Right cardiac atrium (tissue), 5 donors: ENCODE measurements around the gene CELF4. TPM values are rescaled to one million over a fixed set of nuclear protein-coding genes. Genes with fewer than 3 reads are reported as not detected.

Experiments
- ATAC-seq, 2 donors: fragments of 200-7000 bp; cut with Tn5 transposase; one replicate each; pipeline versions ENCODE4 v1.8.0 to v1.9.1; 2020; ENCODE audit warnings: moderate library complexity in 2 of 2, mild to moderate bottlenecking in 1 of 2
- DNase-seq, 3 donors: peaks; one replicate each; pipeline ENCODE4 v3.0.0-alpha.2; 2020
- H3K27ac ChIP-seq: one replicate; pipeline ENCODE4 v1.5.1; 2013; ENCODE audit warnings: mild to moderate bottlenecking, low read length, control low read depth, moderate library complexity
- H3K27me3 ChIP-seq: one replicate; pipeline ENCODE4 v1.6.1; 2013; ENCODE audit not compliant: control insufficient read depth, insufficient read depth
- H3K4me1 ChIP-seq: one replicate; pipeline ENCODE4 v1.6.1; 2013; ENCODE audit warnings: low read length; ENCODE audit not compliant: control insufficient read depth, insufficient read depth
- H3K4me3 ChIP-seq: one replicate; pipeline ENCODE4 v1.5.1; 2013; ENCODE audit warnings: low read length, control low read depth
- H3K9me3 ChIP-seq: one replicate; pipeline ENCODE4 v1.6.1; 2013; ENCODE audit warnings: low read length; ENCODE audit not compliant: control insufficient read depth
- WGBS: extraction: QIAGEN DNeasy Blood & Tissue Kit; methylation state at CpG from one replicate; pipeline ENCODE4 v1.1.7; 2013; 5-methylcytosine and 5-hydroxymethylcytosine counted together
- intact Hi-C, 4 donors: fragments of 100-400 bp; cut with DNase I; formaldehyde crosslinking; loops; one replicate each; pipeline versions ENCODE4 v1.11.0 to v1.14.0; 2022 to 2023
- polyA plus RNA-seq: library from polyadenylated mRNA; stranded (reverse); fragments of 200-250 nt; gene quantifications from one replicate; pipeline ENCODE4 v1.2.3, GENCODE V29; 2013
- total RNA-seq, 4 donors: library from RNA; stranded (reverse); fragmentation: NEBNext Ultra II Directional; extraction: Animal tissue kit (Norgen Biotek cat#: 25700); gene quantifications; one replicate each; pipeline ENCODE4 v1.2.1, GENCODE V29; 2021
- donor health status: healthy with polysubstance abuse.
- donor health status: DM: no; HTN: yes; CAD: no.
- donor health status: DM: no; HTN: no; CAD: no.
- donor health status: DM: no; HTN: yes; CAD: no; lungs with severe emphysema.
- donor health status: DM: yes; HTN: yes; CAD: no.

Gene CELF4
- total and polyA plus RNA-seq, 5 donors = 0.79 to 1.4 (median 1.1) TPM

- H3K4me1 ChIP-seq = no peaks in the 10 kb centered on the region
- intact Hi-C loops = no loop called here
- no peaks in the 10 kb centered on the region for H3K9me3 ChIP-seq
- no peak for DNase-seq
- 65% methylated on average over 19 of the region's 19 CpGs for WGBS
- no peak overlapping the region for H3K27ac ChIP-seq
- H3K4me3 ChIP-seq = no peak overlapping the region
- H3K27me3 ChIP-seq = no peaks in the 10 kb centered on the region
- ATAC-seq = no peak
Observed at GRCh38 chr18:37521510-37522465, 43.8 kb downstream of the CELF4 start.

GRCh38 chr18:37520508-37520907 is 45.1 kb downstream of the CELF4 start:
- Histone ChIP-seq H3K27me3 (no peaks in the 10 kb centered on the region), H3K4me3 (no peak overlapping the region), H3K27ac (no peak overlapping the region), H3K9me3 (no peaks in the 10 kb centered on the region), H3K4me1 (no peaks in the 10 kb centered on the region)
- ATAC-seq = no peak
- DNase-seq = no peak
- intact Hi-C loops = no loop called here
- 85% methylated on average over 3 of the region's 3 CpGs for WGBS

DNA sequence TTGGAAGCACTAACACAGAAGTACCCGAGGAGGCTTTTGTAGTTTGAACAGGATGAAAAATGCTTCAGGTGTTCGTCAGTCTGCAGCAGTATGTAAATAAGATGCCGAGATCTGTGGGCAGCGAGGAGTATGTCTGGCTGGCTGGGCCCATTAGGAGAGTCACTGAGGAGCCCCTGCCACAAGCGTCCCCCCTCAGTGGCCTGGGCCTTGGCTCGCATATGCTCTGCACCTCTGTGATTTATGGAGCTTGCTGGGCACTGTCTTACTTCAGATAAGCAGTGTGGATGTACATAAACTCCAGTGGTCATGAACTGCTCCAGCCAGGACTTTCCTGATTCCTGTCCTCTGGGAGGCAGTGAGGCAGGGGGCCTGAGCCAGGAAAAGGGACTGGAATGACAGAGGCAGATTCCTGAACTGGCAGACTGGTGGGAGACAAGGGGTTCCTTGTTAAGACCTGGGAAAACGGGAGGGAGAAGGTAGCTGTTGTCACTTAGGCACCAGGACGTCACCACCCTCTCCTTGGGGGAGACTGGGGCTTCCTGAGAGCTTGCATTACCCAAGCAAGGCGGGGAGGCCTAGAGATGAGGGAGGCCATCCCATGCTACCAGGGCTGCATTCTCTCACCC is 46.0 kb downstream of the CELF4 start:
- Histone ChIP-seq H3K27ac (no peak overlapping the region), H3K27me3 (no peaks in the 10 kb centered on the region), H3K4me1 (no peaks in the 10 kb centered on the region), H3K4me3 (no peak overlapping the region), H3K9me3 (no peaks in the 10 kb centered on the region)
- DNase-seq (no peak), ATAC-seq (no peak)
- intact Hi-C loops = no loop called here
- WGBS = 73% methylated on average over 9 of the region's 9 CpGs

- WGBS = 63% methylated on average over 5 of the region's 5 CpGs
- intact Hi-C loops = no loop called here
- ATAC-seq (no peak), DNase-seq (no peak)
- no peaks in the 10 kb centered on the region for H3K9me3 ChIP-seq
- H3K27me3 ChIP-seq = no peaks in the 10 kb centered on the region
- H3K4me3 ChIP-seq = no peak overlapping the region
- H3K27ac ChIP-seq = no peak overlapping the region
- H3K4me1 ChIP-seq = no peaks in the 10 kb centered on the region
Observed at GRCh38 chr18:37516361-37516853, 49.2 kb downstream of the CELF4 start.

DNA sequence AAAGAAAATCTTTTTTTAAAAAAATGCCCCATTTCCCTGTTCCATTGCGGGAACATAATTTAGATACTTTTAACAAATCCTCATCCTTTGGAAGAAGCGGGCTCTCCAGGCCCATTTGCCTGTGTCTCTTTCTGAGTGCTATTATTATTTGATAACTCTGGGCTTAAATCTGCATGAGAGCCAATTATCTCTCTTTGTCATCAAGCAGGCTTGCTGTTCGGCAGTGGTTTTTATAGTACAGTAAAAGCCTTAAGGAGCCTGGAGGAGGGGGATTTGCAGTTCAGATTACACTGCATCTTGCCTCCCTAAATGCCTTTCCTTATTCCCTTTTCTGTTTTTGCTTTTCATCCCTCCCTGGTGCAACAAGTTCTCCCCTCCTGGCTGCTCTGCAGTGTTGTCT is 50.6 kb downstream of the CELF4 start:
- Histone ChIP-seq H3K9me3 (no peaks in the 10 kb centered on the region), H3K4me1 (no peaks in the 10 kb centered on the region), H3K27ac (no peak overlapping the region), H3K4me3 (no peak overlapping the region), H3K27me3 (no peaks in the 10 kb centered on the region)
- intact Hi-C loops = no loop called here
- DNase-seq = no peak
- 82% methylated on average over 3 of the region's 3 CpGs for WGBS
- no peak for ATAC-seq

- Histone ChIP-seq H3K9me3 (no peaks in the 10 kb centered on the region), H3K27ac (no peak overlapping the region), H3K4me1 (no peaks in the 10 kb centered on the region), H3K4me3 (no peak overlapping the region), H3K27me3 (no peaks in the 10 kb centered on the region)
- DNase-seq (no peak), ATAC-seq (no peak)
- intact Hi-C loops = no loop called here
- WGBS = 56% methylated on average over 2 of the region's 2 CpGs
Observed at GRCh38 chr18:37512400-37512799, 53.2 kb downstream of the CELF4 start.

GRCh38 chr18:37511721-37512298 is 53.8 kb downstream of the CELF4 start:
- 56% methylated on average over 9 of the region's 9 CpGs for WGBS
- DNase-seq (no peak), ATAC-seq (no peak)
- Histone ChIP-seq H3K9me3 (no peaks in the 10 kb centered on the region), H3K4me1 (no peaks in the 10 kb centered on the region), H3K4me3 (no peak overlapping the region), H3K27ac (no peak overlapping the region), H3K27me3 (no peaks in the 10 kb centered on the region)
- intact Hi-C loops = no loop called here

DNA sequence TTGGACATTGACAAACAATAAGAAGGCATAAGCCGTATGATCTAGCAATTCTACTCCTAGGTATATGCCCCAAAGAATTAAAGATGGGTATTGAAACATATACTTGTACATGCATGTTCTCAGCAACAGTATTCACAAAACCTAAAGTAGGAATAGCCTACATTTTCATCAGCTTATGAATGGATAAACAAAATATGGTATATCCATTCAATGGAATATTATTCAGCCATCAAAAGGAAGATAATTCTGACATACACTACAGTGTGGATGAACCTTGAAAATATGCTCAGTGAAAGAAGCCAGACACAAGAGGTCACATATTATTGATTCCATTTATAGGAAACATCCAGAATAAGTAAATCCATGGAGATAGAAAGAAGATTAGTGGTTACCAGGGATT is 56.0 kb downstream of the CELF4 start:
- DNase-seq = no peak
- 43% methylated on average over 1 of the region's 1 CpG for WGBS
- Histone ChIP-seq H3K9me3 (no peaks in the 10 kb centered on the region), H3K4me1 (no peaks in the 10 kb centered on the region), H3K27ac (no peak overlapping the region), H3K4me3 (no peak overlapping the region), H3K27me3 (no peaks in the 10 kb centered on the region)
- intact Hi-C loops = no loop called here
- ATAC-seq = no peak

- Histone ChIP-seq H3K4me1 (no peaks in the 10 kb centered on the region), H3K4me3 (no peak overlapping the region), H3K9me3 (no peaks in the 10 kb centered on the region), H3K27ac (no peak overlapping the region), H3K27me3 (no peaks in the 10 kb centered on the region)
- intact Hi-C loops = no loop called here
- no peak for DNase-seq
- 69% methylated on average over 3 of the region's 3 CpGs for WGBS
- ATAC-seq = no peak
Observed at GRCh38 chr18:37508207-37508606, 57.4 kb downstream of the CELF4 start.

- H3K4me3 ChIP-seq = no peak overlapping the region
- WGBS = 44% methylated on average over 2 of the region's 2 CpGs
- DNase-seq (no peak), ATAC-seq (no peak)
- H3K27ac ChIP-seq = no peak overlapping the region
- H3K9me3 ChIP-seq = no peaks in the 10 kb centered on the region
- no peaks in the 10 kb centered on the region for H3K4me1 ChIP-seq
- intact Hi-C loops = no loop called here
- no peaks in the 10 kb centered on the region for H3K27me3 ChIP-seq
Observed at GRCh38 chr18:37507239-37507638, 58.4 kb downstream of the CELF4 start.

DNA sequence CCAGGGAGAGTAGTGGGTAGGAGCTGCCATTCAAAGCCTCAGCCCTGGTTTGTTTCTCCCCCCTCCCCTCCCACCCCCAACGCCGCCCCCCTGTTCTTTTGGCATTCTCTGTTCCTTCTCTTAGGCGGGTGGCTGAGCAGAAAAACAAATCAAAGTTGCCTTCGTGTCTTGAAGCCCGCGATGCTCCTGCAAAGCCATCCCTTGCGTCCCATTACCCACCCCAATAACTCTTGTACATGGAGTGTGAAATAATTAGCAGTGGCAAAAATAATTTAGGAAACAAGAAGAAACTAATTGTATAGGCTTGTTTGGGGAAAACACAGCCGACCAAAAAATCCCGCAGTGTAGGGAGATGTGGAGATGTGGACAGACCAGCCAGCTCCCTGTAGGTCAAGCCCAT is 59.6 kb downstream of the CELF4 start:
- H3K4me1 ChIP-seq = no peaks in the 10 kb centered on the region
- intact Hi-C loops = no loop called here
- no peaks in the 10 kb centered on the region for H3K9me3 ChIP-seq
- no peak for DNase-seq
- WGBS = 82% methylated on average over 9 of the region's 9 CpGs
- no peak overlapping the region for H3K27ac ChIP-seq
- H3K4me3 ChIP-seq = no peak overlapping the region
- H3K27me3 ChIP-seq = no peaks in the 10 kb centered on the region
- no peak for ATAC-seq
